SK-N-SH (cell line): ENCODE results near the gene USPL1. TPM values are rescaled to one million over a fixed set of nuclear protein-coding genes. Genes with fewer than 3 reads are reported as not detected.

Source experiments
- CTCF ChIA-PET: fragments of 300-600, 350-600 bp; formaldehyde crosslinking; extraction: SDS; loops from one replicate; lab custom pipeline; 2021; lab: Yijun Ruan, JAX
- POLR2A ChIA-PET: fragments of 350-600 bp; sonication (Branson Sonifier 250); formaldehyde crosslinking; extraction: SDS; loops from one replicate; lab custom pipeline; 2020; ENCODE audit warnings: antibody characterized with exemption, inconsistent platforms; lab: Yijun Ruan, JAX
- DNase-seq: peaks from one replicate; pipeline ENCODE4 v3.0.0; 2012
- H2AFZ ChIP-seq: fragments of 200-600 bp; sonication (generic); 2 replicates; pipeline ENCODE4 v1.8.1; 2016; ENCODE audit warnings: antibody characterized with exemption, mild to moderate bottlenecking, low read depth
- H3F3A ChIP-seq: fragments of 200-600 bp; sonication (generic); replicated peaks from 2 replicates; pipeline ENCODE3; 2016; ENCODE audit warnings: antibody characterized with exemption, mild to moderate bottlenecking; ENCODE audit not compliant: insufficient read depth
- H3K27ac ChIP-seq, 2 experiments: fragments of 200-500 bp in 1 of 2; fragments of 200-600 bp in 1 of 2; sonication (Bioruptor generic) in 1 of 2; sonication (generic), shearing (Covaris generic) in 1 of 2; 2 replicates each; pipeline versions ENCODE4 v1.5.1 to v1.6.1; 2014 to 2016; ENCODE audit warnings: low read depth in 2 of 2, inconsistent platforms in 1 of 2, low read length in 1 of 2, mild to moderate bottlenecking in 1 of 2, mixed read lengths in 1 of 2
- H3K27me3 ChIP-seq: fragments of 200-600 bp; sonication (generic), shearing (Covaris generic); 2 replicates; pipeline ENCODE4 v1.6.1; 2016; ENCODE audit warnings: mixed run types; ENCODE audit not compliant: insufficient read depth
- H3K36me3 ChIP-seq, 2 experiments: fragments of 200-500 bp in 1 of 2; fragments of 200-600 bp in 1 of 2; sonication (Bioruptor generic) in 1 of 2; sonication (generic) in 1 of 2; replicated peaks in 1 of 2; 2 replicates each; pipeline versions ENCODE3 to v1.5.1; 2014 to 2016; ENCODE audit warnings: low read length in 1 of 2, mild to moderate bottlenecking in 1 of 2; ENCODE audit not compliant: insufficient read depth in 2 of 2, control insufficient read depth in 1 of 2
- H3K4me1 ChIP-seq, 2 experiments: fragments of 200-500 bp in 1 of 2; fragments of 200-600 bp in 1 of 2; sonication (Bioruptor generic) in 1 of 2; sonication (generic), shearing (Covaris generic) in 1 of 2; 2 replicates each; pipeline versions ENCODE4 v1.5.1 to v1.6.1; 2014 to 2016; ENCODE audit warnings: low read depth in 1 of 2, low read length in 1 of 2, mixed run types in 1 of 2; ENCODE audit not compliant: insufficient read depth in 2 of 2, control insufficient read depth in 1 of 2
- H3K4me2 ChIP-seq: fragments of 200-600 bp; sonication (generic), shearing (Covaris generic); 2 replicates; pipeline ENCODE4 v1.6.1; 2017; ENCODE audit warnings: mixed run types
- H3K4me3 ChIP-seq, 2 experiments: fragments of 200-500 bp in 1 of 2; fragments of 200-600 bp in 1 of 2; sonication (Bioruptor generic) in 1 of 2; sonication (generic), shearing (Covaris generic) in 1 of 2; 2 replicates each; pipeline versions ENCODE4 v1.5.1 to v1.8.1; 2014 to 2016; ENCODE audit warnings: low read depth in 2 of 2, inconsistent platforms in 1 of 2, low read length in 1 of 2, mild to moderate bottlenecking in 1 of 2, mixed read lengths in 1 of 2, moderate library complexity in 1 of 2
- H3K79me2 ChIP-seq: fragments of 200-600 bp; sonication (generic); 2 replicates; pipeline ENCODE4 v1.8.1; 2017; ENCODE audit warnings: mild to moderate bottlenecking; ENCODE audit not compliant: insufficient read depth
- H3K9ac ChIP-seq: fragments of 200-600 bp; sonication (generic); 2 replicates; pipeline ENCODE4 v1.6.1; 2017; ENCODE audit warnings: mixed run types
- H3K9me2 ChIP-seq: fragments of 200-600 bp; sonication (generic); 2 replicates; pipeline ENCODE4 v1.6.1; 2017; ENCODE audit warnings: mixed run types
- H3K9me3 ChIP-seq: fragments of 200-600 bp; sonication (generic); 2 replicates; pipeline ENCODE4 v1.6.1; 2017; ENCODE audit warnings: mixed run types, mild to moderate bottlenecking, moderate library complexity
- H4K20me1 ChIP-seq: fragments of 200-600 bp; sonication (generic); 2 replicates; pipeline ENCODE4 v1.6.1; 2017; ENCODE audit warnings: mild to moderate bottlenecking, mixed run types; ENCODE audit not compliant: insufficient read depth
- CHD2 ChIP-seq: fragments of 150-350 bp; IDR thresholded peaks from 2 replicates; pipeline ENCODE4 v1.6.1; 2018; ENCODE audit warnings: low read length; ENCODE audit not compliant: partially characterized antibody
- EP300 ChIP-seq, 2 experiments: IDR thresholded peaks; 2 replicates each; pipeline versions ENCODE4 v1.4.0 to v1.6.1; 2012; ENCODE audit warnings: borderline replicate concordance in 1 of 2, low read depth in 1 of 2, low read length in 1 of 2
- FOSL2 ChIP-seq: IDR thresholded peaks from 2 replicates; pipeline ENCODE4 v1.4.0; 2012; ENCODE audit warnings: low read depth, mild to moderate bottlenecking, moderate library complexity, borderline replicate concordance
- FOXJ3 ChIP-seq: sonication (generic); formaldehyde crosslinking; IDR thresholded peaks from 2 replicates; pipeline ENCODE4 v1.5.1; 2020; ENCODE audit warnings: mild to moderate bottlenecking, missing genetic modification reagents
- GABPA ChIP-seq: IDR thresholded peaks from 2 replicates; pipeline ENCODE4 v1.4.0; 2012; ENCODE audit warnings: low read depth, mild to moderate bottlenecking
- MEF2A ChIP-seq: IDR thresholded peaks from 2 replicates; pipeline ENCODE4 v1.4.0; 2012; ENCODE audit warnings: low read depth, borderline replicate concordance
- NRF1 ChIP-seq: IDR thresholded peaks from 2 replicates; pipeline ENCODE4 v1.6.1; 2012; ENCODE audit warnings: low read depth, mild to moderate bottlenecking, low read length
- RFX5 ChIP-seq: IDR thresholded peaks from 2 replicates; pipeline ENCODE4 v1.6.1; 2012; ENCODE audit warnings: mild to moderate bottlenecking, improper control_type of control experiment, low read length
- SIN3A ChIP-seq: IDR thresholded peaks from 2 replicates; pipeline ENCODE4 v1.6.1; 2012; ENCODE audit warnings: low read depth, mild to moderate bottlenecking, low read length, moderate library complexity, borderline replicate concordance
- TCF12 ChIP-seq: IDR thresholded peaks from 2 replicates; pipeline ENCODE4 v1.4.0; 2012
- YY1 ChIP-seq: IDR thresholded peaks from 2 replicates; pipeline ENCODE4 v1.4.0; 2012; ENCODE audit warnings: low read depth, mild to moderate bottlenecking
- ZBTB33 ChIP-seq: IDR thresholded peaks from 2 replicates; pipeline ENCODE4 v1.4.0; 2012; ENCODE audit warnings: low read depth, borderline replicate concordance
- WGBS: methylation state at CpG from one replicate; pipeline ENCODE4 v1.1.6; 2017; ENCODE audit warnings: low lambda C conversion rate; 5-methylcytosine and 5-hydroxymethylcytosine counted together
- polyA plus RNA-seq, 3 experiments: library from polyadenylated mRNA; depleted of rRNA; stranded (reverse); fragments of >200 nt; gene quantifications; 2 replicates each; pipeline ENCODE4 v1.2.3, GENCODE V29; 2012
- TF ChIP-seq, protein P1 (sequence below): IDR thresholded peaks from 2 replicates; pipeline ENCODE4 v1.6.1; 2012; ENCODE audit warnings: mild to moderate bottlenecking, low read depth, low read length, moderate library complexity
- TF ChIP-seq, protein P2 (sequence below): IDR thresholded peaks from 2 replicates; pipeline ENCODE4 v1.4.0; 2012; ENCODE audit warnings: low read depth, borderline replicate concordance

The USPL1 gene
- polyA plus RNA-seq, 1 of the 3 experiments (the other 2 are of a cell fraction), result 6.4 TPM

DNA sequence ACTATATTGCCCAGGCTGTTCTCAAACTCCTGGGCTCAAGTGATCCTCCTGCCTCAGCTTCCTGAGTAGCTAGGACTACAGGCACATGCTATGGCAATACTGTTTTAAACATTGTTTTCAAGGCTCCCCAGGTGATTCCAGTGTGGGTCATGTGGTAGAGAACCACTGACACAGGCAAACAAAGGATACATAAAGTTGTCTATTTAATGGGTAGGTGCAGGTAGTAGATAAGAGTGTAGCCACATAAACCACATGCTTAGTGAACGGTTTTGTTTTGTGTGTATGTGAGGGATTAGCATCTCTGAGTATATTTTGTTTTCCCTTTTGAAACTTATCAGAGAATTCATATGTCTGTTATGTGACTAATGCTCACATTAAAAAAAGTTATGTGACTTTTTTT, 36.7 kb downstream of the USPL1 start:
- CTCF ChIA-PET, result interaction anchor here (1.9 kb wide), 1 partner anchor 10 kb away, joined by 5 read pairs; no protein-coding TSS in a partner anchor
- no peaks in the 10 kb centered on the region for H3K9me2 ChIP-seq
- H3K36me3 ChIP-seq, result peaks cover 70 to 71% of the 10 kb centered on the region in 2 experiments
- H3K9me3 ChIP-seq, result no peaks in the 10 kb centered on the region
- 83% methylated on average over 1 of the region's 1 CpG for WGBS
- POLR2A ChIA-PET, result interaction anchor here (0.6 kb wide), 1 partner anchor 16 kb away, joined by 3 read pairs; no protein-coding TSS in a partner anchor
- no peak overlapping the region for H3K4me3 ChIP-seq
- H3K79me2 ChIP-seq, result peaks cover 5% of the 10 kb centered on the region
- H2AFZ ChIP-seq, result no peak overlapping the region
- no peaks in the 10 kb centered on the region; a peak in 2 of 4 replicates for H3K4me1 ChIP-seq
- H3K27me3 ChIP-seq, result no peaks in the 10 kb centered on the region
- H4K20me1 ChIP-seq, result no peaks in the 10 kb centered on the region
- no peak for DNase-seq
- no peak overlapping the region for H3K9ac ChIP-seq
- TF ChIP-seq GABPA (no peak), MEF2A (no peak), NRF1 (no peak), SIN3A (no peak), RFX5 (no peak), YY1 (no peak), ZBTB33 (no peak), FOXJ3 (CRISPR knock-in tag) (no peak), FOSL2 (no peak), EP300 (IDR thresholded peaks at IDR 0.05; ENCODE audit: borderline replicate concordance in 1 of 2, low read depth in 1 of 2, low read length in 1 of 2) (no peak), TCF12 (no peak), CHD2 (no peak)
- TF ChIP-seq, protein P1, sequence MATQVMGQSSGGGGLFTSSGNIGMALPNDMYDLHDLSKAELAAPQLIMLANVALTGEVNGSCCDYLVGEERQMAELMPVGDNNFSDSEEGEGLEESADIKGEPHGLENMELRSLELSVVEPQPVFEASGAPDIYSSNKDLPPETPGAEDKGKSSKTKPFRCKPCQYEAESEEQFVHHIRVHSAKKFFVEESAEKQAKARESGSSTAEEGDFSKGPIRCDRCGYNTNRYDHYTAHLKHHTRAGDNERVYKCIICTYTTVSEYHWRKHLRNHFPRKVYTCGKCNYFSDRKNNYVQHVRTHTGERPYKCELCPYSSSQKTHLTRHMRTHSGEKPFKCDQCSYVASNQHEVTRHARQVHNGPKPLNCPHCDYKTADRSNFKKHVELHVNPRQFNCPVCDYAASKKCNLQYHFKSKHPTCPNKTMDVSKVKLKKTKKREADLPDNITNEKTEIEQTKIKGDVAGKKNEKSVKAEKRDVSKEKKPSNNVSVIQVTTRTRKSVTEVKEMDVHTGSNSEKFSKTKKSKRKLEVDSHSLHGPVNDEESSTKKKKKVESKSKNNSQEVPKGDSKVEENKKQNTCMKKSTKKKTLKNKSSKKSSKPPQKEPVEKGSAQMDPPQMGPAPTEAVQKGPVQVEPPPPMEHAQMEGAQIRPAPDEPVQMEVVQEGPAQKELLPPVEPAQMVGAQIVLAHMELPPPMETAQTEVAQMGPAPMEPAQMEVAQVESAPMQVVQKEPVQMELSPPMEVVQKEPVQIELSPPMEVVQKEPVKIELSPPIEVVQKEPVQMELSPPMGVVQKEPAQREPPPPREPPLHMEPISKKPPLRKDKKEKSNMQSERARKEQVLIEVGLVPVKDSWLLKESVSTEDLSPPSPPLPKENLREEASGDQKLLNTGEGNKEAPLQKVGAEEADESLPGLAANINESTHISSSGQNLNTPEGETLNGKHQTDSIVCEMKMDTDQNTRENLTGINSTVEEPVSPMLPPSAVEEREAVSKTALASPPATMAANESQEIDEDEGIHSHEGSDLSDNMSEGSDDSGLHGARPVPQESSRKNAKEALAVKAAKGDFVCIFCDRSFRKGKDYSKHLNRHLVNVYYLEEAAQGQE, result no peak
- TF ChIP-seq, protein P2, sequence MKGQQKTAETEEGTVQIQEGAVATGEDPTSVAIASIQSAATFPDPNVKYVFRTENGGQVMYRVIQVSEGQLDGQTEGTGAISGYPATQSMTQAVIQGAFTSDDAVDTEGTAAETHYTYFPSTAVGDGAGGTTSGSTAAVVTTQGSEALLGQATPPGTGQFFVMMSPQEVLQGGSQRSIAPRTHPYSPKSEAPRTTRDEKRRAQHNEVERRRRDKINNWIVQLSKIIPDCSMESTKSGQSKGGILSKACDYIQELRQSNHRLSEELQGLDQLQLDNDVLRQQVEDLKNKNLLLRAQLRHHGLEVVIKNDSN, result no peak
- H3K27ac ChIP-seq, result no peak overlapping the region
- no peaks in the 10 kb centered on the region for H3F3A ChIP-seq
- H3K4me2 ChIP-seq, result no peak overlapping the region
